HEK293 (cell line): ENCODE data around the gene NXN.

Experiments used
- CTCF ChIA-PET: fragments of 350-600 bp; formaldehyde crosslinking; extraction: SDS; loops from one replicate; lab custom pipeline; 2021; ENCODE audit warnings: antibody characterized with exemption; lab: Yijun Ruan, JAX
- POLR2A ChIA-PET: fragments of 300-600 bp; formaldehyde crosslinking; extraction: SDS; loops from one replicate; lab custom pipeline; 2020; ENCODE audit warnings: antibody characterized with exemption, inconsistent platforms; lab: Yijun Ruan, JAX
- H3K27ac ChIP-seq: fragments of 200-500 bp; sonication (Bioruptor generic); 2 replicates; pipeline ENCODE4 v1.5.1; 2014; ENCODE audit warnings: low read depth, low read length, control low read depth, inconsistent platforms; ENCODE audit errors: extremely low read depth
- H3K36me3 ChIP-seq, 2 experiments: fragments of 200-500 bp in 1 of 2; sonication (Bioruptor generic) in 1 of 2; 1 replicate in 1 of 2; 2 replicates in 1 of 2; pipeline ENCODE4 v1.5.1; 2014 to 2017; ENCODE audit warnings: inconsistent platforms in 2 of 2, low read length in 2 of 2; ENCODE audit not compliant: control insufficient read depth in 2 of 2, insufficient read depth in 1 of 2
- H3K4me1 ChIP-seq: fragments of 200-500 bp; sonication (Bioruptor generic); 2 replicates; pipeline ENCODE4 v1.5.1; 2014; ENCODE audit warnings: mild to moderate bottlenecking, low read length, inconsistent platforms; ENCODE audit not compliant: control insufficient read depth, insufficient read depth
- H3K4me3 ChIP-seq: 2 replicates; pipeline ENCODE4 v1.5.1; 2011; ENCODE audit warnings: low read depth, mild to moderate bottlenecking, control low read depth, low read length, moderate library complexity
- H3K9me3 ChIP-seq: fragments of 200-500 bp; sonication (Bioruptor generic); 2 replicates; pipeline ENCODE4 v1.5.1; 2014; ENCODE audit warnings: low read depth, low read length, inconsistent platforms; ENCODE audit not compliant: control insufficient read depth, insufficient read depth
- BCL11B ChIP-seq: fragments of 450-650 bp; formaldehyde crosslinking; IDR thresholded peaks from 2 replicates; pipeline ENCODE4 v1.5.1; 2016; ENCODE audit warnings: low read depth, missing biosample characterization, missing genetic modification characterization
- GLIS2 ChIP-seq: fragments of 450-650 bp; formaldehyde crosslinking; IDR thresholded peaks from 2 replicates; pipeline ENCODE4 v1.5.1; 2016; ENCODE audit warnings: missing biosample characterization, missing genetic modification characterization
- PRDM4 ChIP-seq: fragments of 450-650 bp; formaldehyde crosslinking; IDR thresholded peaks from 2 replicates; pipeline ENCODE4 v1.5.1; 2017; ENCODE audit warnings: missing biosample characterization, missing genetic modification characterization
- ZBTB17 ChIP-seq: fragments of 450-650 bp; formaldehyde crosslinking; IDR thresholded peaks from 2 replicates; pipeline ENCODE4 v1.5.1; 2016; ENCODE audit warnings: missing biosample characterization, missing genetic modification characterization
- ZBTB20 ChIP-seq: fragments of 450-650 bp; formaldehyde crosslinking; IDR thresholded peaks from 2 replicates; pipeline ENCODE4 v1.5.1; 2016; ENCODE audit warnings: missing biosample characterization, missing genetic modification characterization
- ZFHX2 ChIP-seq: fragments of 450-650 bp; formaldehyde crosslinking; conservative IDR thresholded peaks from 2 replicates; pipeline ENCODE4 v1.5.1; 2016; ENCODE audit warnings: missing biosample characterization, missing genetic modification characterization
- ZFP41 ChIP-seq: fragments of 450-650 bp; formaldehyde crosslinking; IDR thresholded peaks from 2 replicates; pipeline ENCODE4 v1.5.1; 2016; ENCODE audit warnings: missing biosample characterization, missing genetic modification characterization, borderline replicate concordance
- ZNF37A ChIP-seq: fragments of 450-650 bp; IDR thresholded peaks from 2 replicates; pipeline ENCODE4 v1.5.1; 2018; ENCODE audit warnings: missing biosample characterization, missing genetic modification characterization
- ZNF48 ChIP-seq: fragments of 450-650 bp; formaldehyde crosslinking; IDR thresholded peaks from 2 replicates; pipeline ENCODE4 v1.5.1; 2016; ENCODE audit warnings: missing biosample characterization, missing genetic modification characterization
- ZNF792 ChIP-seq: fragments of 450-650 bp; formaldehyde crosslinking; IDR thresholded peaks from 2 replicates; pipeline ENCODE4 v1.5.1; 2016; ENCODE audit warnings: missing biosample characterization, missing genetic modification characterization
- ZNF837 ChIP-seq: fragments of 450-650 bp; formaldehyde crosslinking; IDR thresholded peaks from 2 replicates; pipeline ENCODE4 v1.5.1; 2016; ENCODE audit warnings: missing biosample characterization, missing genetic modification characterization
- ZSCAN18 ChIP-seq: fragments of 450-650 bp; formaldehyde crosslinking; IDR thresholded peaks from 2 replicates; pipeline ENCODE4 v1.5.1; 2016; ENCODE audit warnings: missing biosample characterization, missing genetic modification characterization
- TF ChIP-seq, protein P1 (sequence below): fragments of 450-650 bp; formaldehyde crosslinking; IDR thresholded peaks from 2 replicates; pipeline ENCODE4 v1.5.1; 2016; ENCODE audit warnings: missing biosample characterization, missing genetic modification characterization

NXN gene

DNA sequence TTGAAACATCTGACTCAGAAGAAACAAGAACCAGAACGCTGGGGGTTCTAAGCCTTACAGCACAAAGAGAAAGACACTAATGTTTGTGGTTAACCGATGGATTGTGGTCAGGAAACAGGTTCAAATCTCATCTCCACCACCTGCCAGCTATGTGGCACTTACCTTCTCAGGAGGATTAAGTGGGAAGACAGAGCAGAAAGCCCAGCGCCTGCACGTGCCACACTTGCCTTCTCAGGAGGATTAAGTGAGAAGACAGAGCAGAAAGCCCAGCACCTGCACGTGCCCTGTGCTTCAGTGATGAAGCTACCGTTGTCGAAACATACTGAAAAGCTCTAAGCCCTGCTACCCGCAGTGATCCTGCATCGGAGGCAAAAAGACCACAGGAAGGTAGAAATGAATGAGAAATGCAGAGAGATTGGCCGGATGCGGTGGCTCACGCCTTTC lies 90.6 kb downstream of the NXN start:
- POLR2A ChIA-PET, result no interaction called here
- H3K4me3 ChIP-seq, result no peak overlapping the region
- no peak overlapping the region for H3K27ac ChIP-seq
- H3K4me1 ChIP-seq, result no peaks in the 10 kb centered on the region
- no peaks in the 10 kb centered on the region; a peak in 1 of 3 replicates for H3K36me3 ChIP-seq
- TF ChIP-seq PRDM4, result 0 out of 2 replicates have a peak, but pooled peaks have one; percentile 1
- TF ChIP-seq GLIS2 (tag by site-specific recombination), result no peak
- CTCF ChIA-PET, result no interaction called here
- no peaks in the 10 kb centered on the region for H3K9me3 ChIP-seq

DNA sequence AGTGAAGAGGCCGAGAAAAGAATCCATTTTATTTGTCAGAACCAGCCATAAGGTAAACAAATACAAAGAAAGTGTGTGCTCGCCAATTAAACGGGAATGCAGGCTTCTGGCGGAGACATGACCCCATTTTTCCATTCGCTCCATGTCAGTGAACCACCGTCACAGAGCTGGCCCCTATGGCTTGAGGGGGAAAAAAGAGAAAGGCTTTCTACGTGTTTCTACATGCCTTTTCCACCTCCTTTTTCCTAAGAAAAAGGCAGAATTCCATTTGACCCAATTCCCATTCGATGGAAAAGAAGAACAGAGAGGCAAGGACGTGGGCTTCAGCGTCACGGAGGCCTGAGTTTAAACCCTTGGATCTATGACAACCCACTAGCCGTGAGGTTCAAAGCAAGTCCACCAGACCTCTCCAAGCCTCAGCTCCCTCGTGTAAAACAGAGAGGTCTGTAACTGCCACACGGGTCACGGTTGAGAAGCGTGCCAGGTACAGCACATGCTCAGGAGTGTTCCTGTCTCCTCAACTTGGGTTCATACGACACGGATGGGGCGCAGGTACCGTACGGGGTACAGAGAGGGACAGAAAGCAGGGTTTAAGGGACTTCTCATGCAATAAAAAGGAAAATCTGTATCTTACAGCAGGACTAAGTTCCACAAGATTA lies 91.9 kb downstream of the NXN start:
- no peak overlapping the region for H3K27ac ChIP-seq
- peaks cover 2% of the 10 kb centered on the region; the same call in 1 of the 2 replicates for H3K4me1 ChIP-seq
- ChIA-PET CTCF (no interaction called here), POLR2A (no interaction called here)
- H3K4me3 ChIP-seq, result no peak overlapping the region
- H3K9me3 ChIP-seq, result no peaks in the 10 kb centered on the region
- H3K36me3 ChIP-seq, result no peaks in the 10 kb centered on the region; a peak in 1 of 3 replicates
- no peak for TF ChIP-seq ZNF837 (tag by site-specific recombination)
- TF ChIP-seq ZNF48 (tag by site-specific recombination), result no peak
- TF ChIP-seq ZBTB17 (tag by site-specific recombination), result no peak
- no peak for TF ChIP-seq ZSCAN18 (tag by site-specific recombination)
- TF ChIP-seq ZFP41 (tag by site-specific recombination), result no peak

DNA sequence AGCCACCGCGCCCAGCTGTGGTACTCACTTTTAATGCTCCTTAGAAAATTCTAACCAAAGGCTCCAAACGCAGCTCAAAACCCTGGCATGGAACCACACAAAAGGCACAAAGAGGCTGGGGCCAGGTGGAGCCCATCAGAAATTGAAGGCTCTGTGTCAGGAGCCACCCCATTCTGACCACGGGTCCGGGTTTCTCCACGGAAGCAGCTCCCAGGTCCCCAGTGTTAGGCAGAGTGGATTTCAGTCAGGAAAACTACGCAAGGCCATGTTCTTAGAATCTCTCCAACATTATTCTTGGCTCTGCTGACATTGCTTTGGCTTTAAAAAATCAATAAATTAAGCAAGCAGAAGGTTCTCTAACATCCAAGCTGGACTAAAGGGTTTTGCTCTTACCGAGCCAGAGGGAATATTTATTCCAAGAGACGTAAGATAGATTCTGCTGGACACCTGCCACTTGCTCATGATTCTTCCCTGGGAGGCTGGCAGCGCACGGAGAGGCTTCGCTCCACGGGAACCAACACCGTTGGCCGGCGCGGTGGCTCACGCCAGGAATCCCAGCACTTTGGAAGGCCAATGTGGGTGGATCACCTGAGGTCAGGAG lies 93.5 kb downstream of the NXN start:
- Histone ChIP-seq H3K36me3 (no peaks in the 10 kb centered on the region; a peak in 1 of 3 replicates), H3K4me3 (no peak overlapping the region), H3K9me3 (no peaks in the 10 kb centered on the region), H3K4me1 (peaks cover 10% of the 10 kb centered on the region; the same call in 1 of the 2 replicates), H3K27ac (no peak overlapping the region)
- ChIA-PET POLR2A (no interaction called here), CTCF (interaction anchor here (0.6 kb wide), 1 partner anchor 13 kb away, joined by 3 read pairs; no protein-coding TSS in a partner anchor)
- TF ChIP-seq ZNF37A (no peak), ZFHX2 (tag by site-specific recombination) (no peak), BCL11B (tag by site-specific recombination) (no peak), ZNF792 (tag by site-specific recombination) (no peak), ZBTB20 (no peak)
- TF ChIP-seq, protein P1, sequence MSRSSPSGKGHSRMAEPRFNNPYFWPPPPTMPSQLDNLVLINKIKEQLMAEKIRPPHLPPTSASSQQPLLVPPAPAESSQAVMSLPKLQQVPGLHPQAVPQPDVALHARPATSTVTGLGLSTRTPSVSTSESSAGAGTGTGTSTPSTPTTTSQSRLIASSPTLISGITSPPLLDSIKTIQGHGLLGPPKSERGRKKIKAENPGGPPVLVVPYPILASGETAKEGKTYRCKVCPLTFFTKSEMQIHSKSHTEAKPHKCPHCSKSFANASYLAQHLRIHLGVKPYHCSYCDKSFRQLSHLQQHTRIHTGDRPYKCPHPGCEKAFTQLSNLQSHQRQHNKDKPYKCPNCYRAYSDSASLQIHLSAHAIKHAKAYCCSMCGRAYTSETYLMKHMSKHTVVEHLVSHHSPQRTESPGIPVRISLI (tag by site-specific recombination), result no peak
